PC-9 (cell line): Measurements from ENCODE around the gene HOXC6.

Experiments
- EZH2 ChIP-seq: fragments of 200-600 bp; sonication (generic); IDR thresholded peaks from 2 replicates; pipeline ENCODE4 v1.8.0; 2017; ENCODE audit warnings: antibody characterized with exemption, low read depth
- TF ChIP-seq, protein P1 (sequence below): fragments of 200-600 bp; sonication (generic); conservative IDR thresholded peaks from 2 replicates; pipeline ENCODE4 v1.6.1; 2017; ENCODE audit warnings: mixed run types, antibody characterized with exemption, mild to moderate bottlenecking, moderate library complexity

DNA sequence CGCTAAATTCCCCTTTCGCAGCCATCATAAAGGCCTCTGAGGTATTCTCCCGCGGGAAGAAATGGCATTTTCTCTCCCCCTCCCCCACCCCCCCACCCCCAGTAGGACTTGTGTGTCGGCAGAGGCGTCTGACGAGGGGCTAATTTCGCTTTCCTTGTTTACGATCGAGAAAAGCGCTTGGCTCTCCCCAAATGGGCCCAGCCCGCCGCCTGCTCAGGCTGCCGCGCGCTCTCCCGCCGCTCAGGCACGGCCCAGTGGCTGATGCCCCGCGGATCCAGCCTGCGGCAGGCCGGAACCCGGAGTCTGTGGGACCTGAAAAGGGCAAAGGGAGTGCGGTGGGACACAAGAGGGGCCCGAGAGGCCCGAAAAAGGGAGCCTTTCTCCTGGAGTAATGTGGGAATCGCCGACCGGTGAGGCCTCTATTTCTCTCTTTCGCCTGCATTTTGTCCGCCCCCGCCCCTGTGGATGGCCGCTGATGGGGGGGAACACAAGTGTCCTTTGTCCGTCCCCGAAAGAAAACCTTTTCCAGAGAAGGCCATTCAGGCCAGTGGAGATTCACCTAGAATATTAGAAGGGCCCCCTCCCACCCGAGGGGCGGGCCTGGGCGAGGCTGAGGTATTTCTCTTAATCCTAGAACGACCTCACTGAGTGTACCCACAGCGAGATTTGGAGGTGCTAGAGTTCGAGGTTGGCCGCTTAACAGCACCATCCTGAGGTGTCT is 9.0 kb upstream of the HOXC6 start:
- TF ChIP-seq, protein P1, sequence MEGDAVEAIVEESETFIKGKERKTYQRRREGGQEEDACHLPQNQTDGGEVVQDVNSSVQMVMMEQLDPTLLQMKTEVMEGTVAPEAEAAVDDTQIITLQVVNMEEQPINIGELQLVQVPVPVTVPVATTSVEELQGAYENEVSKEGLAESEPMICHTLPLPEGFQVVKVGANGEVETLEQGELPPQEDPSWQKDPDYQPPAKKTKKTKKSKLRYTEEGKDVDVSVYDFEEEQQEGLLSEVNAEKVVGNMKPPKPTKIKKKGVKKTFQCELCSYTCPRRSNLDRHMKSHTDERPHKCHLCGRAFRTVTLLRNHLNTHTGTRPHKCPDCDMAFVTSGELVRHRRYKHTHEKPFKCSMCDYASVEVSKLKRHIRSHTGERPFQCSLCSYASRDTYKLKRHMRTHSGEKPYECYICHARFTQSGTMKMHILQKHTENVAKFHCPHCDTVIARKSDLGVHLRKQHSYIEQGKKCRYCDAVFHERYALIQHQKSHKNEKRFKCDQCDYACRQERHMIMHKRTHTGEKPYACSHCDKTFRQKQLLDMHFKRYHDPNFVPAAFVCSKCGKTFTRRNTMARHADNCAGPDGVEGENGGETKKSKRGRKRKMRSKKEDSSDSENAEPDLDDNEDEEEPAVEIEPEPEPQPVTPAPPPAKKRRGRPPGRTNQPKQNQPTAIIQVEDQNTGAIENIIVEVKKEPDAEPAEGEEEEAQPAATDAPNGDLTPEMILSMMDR = no peak
- no peak for TF ChIP-seq EZH2
